Right lobe of liver (tissue), 4 donors: ENCODE measurements around the gene CDYL.

Experiments used
- CTCF ChIP-seq, 4 donors: fragments of 200-600 bp in 3 of 4; fragments of 450-650 bp in 1 of 4; IDR thresholded peaks; one replicate each; pipeline versions ENCODE4 v1.5.1 to v1.8.0; 2016 to 2022; ENCODE audit warnings: antibody characterized with exemption in 4 of 4, mild to moderate bottlenecking in 2 of 4
- POLR2A ChIP-seq: fragments of 450-650 bp; IDR thresholded peaks from one replicate; pipeline ENCODE4 v1.6.1; 2017; ENCODE audit warnings: antibody characterized with exemption, mild to moderate bottlenecking
- donor health status: DM: no; HTN: no; CAD: no.
- donor health status: DM: no; HTN: no; CAD: no.
- donor health status: DM: no; HTN: yes; CAD: no.

GRCh38 chr6:4962905-4963304, 186.7 kb downstream of the CDYL start:
- TF ChIP-seq CTCF (IDR thresholded peaks at IDR 0.05) (no peak), POLR2A (no peak)
